KG1 (cell line): ENCODE data around the gene EHD4.
A peak's percentile ranks its signal among the peaks of the same experiment; 100 is the strongest.

Experiments used
- DNase-seq: peaks from one replicate; lab custom pipeline; 2025; lab: John Stamatoyannopoulos, UW

The EHD4 gene

GRCh38 chr15:41919954-41920538 lies 52.3 kb downstream of the EHD4 start:
- DNase-seq = no peak

- no peak for DNase-seq
Observed at GRCh38 chr15:41919201-41919820, 53.0 kb downstream of the EHD4 start.

GRCh38 chr15:41918506-41919126 lies 53.7 kb downstream of the EHD4 start:
- DNase-seq = no peak

GRCh38 chr15:41917767-41918430 lies 54.5 kb downstream of the EHD4 start:
- DNase-seq = no peak

GRCh38 chr15:41915255-41915994 lies 56.9 kb downstream of the EHD4 start:
- DNase-seq = no peak

- DNase-seq = no peak
Observed at GRCh38 chr15:41914411-41914810, 57.9 kb downstream of the EHD4 start.

GRCh38 chr15:41913256-41913655 lies 59.1 kb downstream of the EHD4 start:
- no peak for DNase-seq

- no peak for DNase-seq
Observed at GRCh38 chr15:41911691-41912345, 60.5 kb downstream of the EHD4 start.

- no peak for DNase-seq
Observed at GRCh38 chr15:41908736-41909461, 63.5 kb downstream of the EHD4 start.

- no peak for DNase-seq
Observed at GRCh38 chr15:41907141-41907540, 65.2 kb downstream of the EHD4 start.

- no peak for DNase-seq
Observed at GRCh38 chr15:41906608-41907007, 65.7 kb downstream of the EHD4 start.

GRCh38 chr15:41905036-41905793 lies 67.1 kb downstream of the EHD4 start:
- no peak for DNase-seq

- peak; percentile 73 for DNase-seq
Observed at GRCh38 chr15:41904541-41905005, 67.8 kb downstream of the EHD4 start.

GRCh38 chr15:41903782-41904181 lies 68.6 kb downstream of the EHD4 start:
- DNase-seq = no peak

GRCh38 chr15:41901431-41901830 lies 70.9 kb downstream of the EHD4 start:
- no peak for DNase-seq

- no peak for DNase-seq
Observed at GRCh38 chr15:41900526-41901380, 71.6 kb downstream of the EHD4 start.

GRCh38 chr15:41899854-41900442 lies 72.4 kb downstream of the EHD4 start:
- no peak for DNase-seq

- no peak for DNase-seq
Observed at GRCh38 chr15:41897363-41897799, 75.0 kb downstream of the EHD4 start.

GRCh38 chr15:41896566-41896965 lies 75.8 kb downstream of the EHD4 start:
- no peak for DNase-seq
